ENCODE data around the gene IP6K1.

GRCh38 chr3:49813497-49814174, 27.3 kb upstream of the IP6K1 start, which contains the start of gene UBA7:
- TF ChIP-seq POLR2A (IDR thresholded peaks at IDR 0.05) (no peak), CTCF (IDR thresholded peaks at IDR 0.05) (no peak)
